Dermis microvascular lymphatic vessel endothelial cell (primary cell): ENCODE measurements around the gene RGPD6. TPM values are rescaled to one million over a fixed set of nuclear protein-coding genes. Genes with fewer than 3 reads are reported as not detected.
"Not testable (repeated sequence)": the region's sequence is repeated elsewhere in the genome, so short reads cannot be mapped to it uniquely, and the experiment has no call there.

Experiments
- DNase-seq, 2 donors: peaks; one replicate each; pipeline versions ENCODE4 v3.0.0 to v3.0.0-alpha.2; 2010; ENCODE audit warnings: low read depth in 2 of 2
- total RNA-seq: library from RNA; depleted of rRNA; stranded (reverse); fragments of >200 nt; gene quantifications from 2 replicates; pipeline ENCODE4 v1.2.1, GENCODE V29; 2014

The RGPD6 gene
- 19.2 and 27.0 TPM in 2 replicates for total RNA-seq

- DNase-seq: not testable (repeated sequence)
Observed at GRCh38 chr2:110576763-110577416, at the start of gene RGPD6. RGPD6 (minus strand) TSS chr2:110577222; CDS start chr2:110577024, 198 bp downstream.

- DNase-seq: not testable (repeated sequence)
Observed at GRCh38 chr2:110619326-110619939, 42.4 kb upstream of the RGPD6 start.

GRCh38 chr2:110613927-110614326 lies 36.9 kb upstream of the RGPD6 start:
- not testable (repeated sequence) for DNase-seq

GRCh38 chr2:110610613-110611250 lies 33.7 kb upstream of the RGPD6 start:
- DNase-seq: not testable (repeated sequence)

- DNase-seq: not testable (repeated sequence)
Observed at GRCh38 chr2:110609843-110610612, 33.0 kb upstream of the RGPD6 start.

GRCh38 chr2:110608788-110609502 lies 31.9 kb upstream of the RGPD6 start:
- DNase-seq: not testable (repeated sequence)

- not testable (repeated sequence) for DNase-seq
Observed at GRCh38 chr2:110605057-110605456, 28.0 kb upstream of the RGPD6 start.

- not testable (repeated sequence) for DNase-seq
Observed at GRCh38 chr2:110603917-110604591, 27.0 kb upstream of the RGPD6 start.

GRCh38 chr2:110602139-110602538 lies 25.1 kb upstream of the RGPD6 start:
- not testable (repeated sequence) for DNase-seq

GRCh38 chr2:110591973-110592372 lies 15.0 kb upstream of the RGPD6 start:
- DNase-seq: not testable (repeated sequence)

- DNase-seq: not testable (repeated sequence)
Observed at GRCh38 chr2:110589677-110590330, 12.8 kb upstream of the RGPD6 start.

GRCh38 chr2:110588520-110588919 lies 11.5 kb upstream of the RGPD6 start:
- DNase-seq: not testable (repeated sequence)

GRCh38 chr2:110579216-110579965 lies 2.4 kb upstream of the RGPD6 start:
- DNase-seq: not testable (repeated sequence)

- not testable (repeated sequence) for DNase-seq
Observed at GRCh38 chr2:110578429-110578828, 1.4 kb upstream of the RGPD6 start.

GRCh38 chr2:110499755-110500377 lies 77.2 kb downstream of the RGPD6 start:
- not testable (repeated sequence) for DNase-seq

GRCh38 chr2:110496027-110496426 lies 81.0 kb downstream of the RGPD6 start:
- not testable (repeated sequence) for DNase-seq

- not testable (repeated sequence) for DNase-seq
Observed at GRCh38 chr2:110494488-110494887, 82.5 kb downstream of the RGPD6 start.

- DNase-seq: not testable (repeated sequence)
Observed at GRCh38 chr2:110488991-110489390, 88.0 kb downstream of the RGPD6 start.

GRCh38 chr2:110482697-110483096 lies 94.3 kb downstream of the RGPD6 start:
- DNase-seq: not testable (repeated sequence)
